ENCODE results near the gene CNGA3. TPM values are rescaled to one million over a fixed set of nuclear protein-coding genes. Genes with fewer than 3 reads are reported as not detected.

Gene CNGA3
- total and polyA plus RNA-seq, 10 of the 15 experiments (the other 5 are each of a cell fraction or from before 2014, with no cell fraction given), result not detected

GRCh38 chr2:98412751-98413458, 66.6 kb downstream of the CNGA3 start (continued):
- no peak for TF ChIP-seq MTA2 (IDR thresholded peaks at IDR 0.05; ENCODE audit: low read depth)
- peak; percentile 59; the same call in 1 of the 2 replicates for TF ChIP-seq ESRRA (IDR thresholded peaks at IDR 0.05; ENCODE audit: low read length)
- TF ChIP-seq FOXM1 (IDR thresholded peaks at IDR 0.05; ENCODE audit: low read depth, low read length), result 0 out of 2 replicates have a peak, but pooled peaks have one; percentile 19
- no peak for TF ChIP-seq POLR2AphosphoS5 (IDR thresholded peaks at IDR 0.05; ENCODE audit: low read length)
- peak; percentile 65 to 81 (median 80) for TF ChIP-seq CTCF (IDR thresholded peaks at IDR 0.05 in 2 of 3, conservative IDR thresholded peaks at IDR 0.05 in 1 of 3; ENCODE audit: control insufficient read depth in 2 of 3, extremely low read depth in 1 of 3, insufficient read depth in 1 of 3, low read depth in 3 of 3, low read length in 3 of 3)
- TF ChIP-seq YY1 (IDR thresholded peaks at IDR 0.05; ENCODE audit: low read depth, low read length), result peak; percentile 90
- peak; percentile 89 for TF ChIP-seq SMARCA5 (IDR thresholded peaks at IDR 0.05)
- TF ChIP-seq GATAD2B (conservative IDR thresholded peaks at IDR 0.05; ENCODE audit: low read depth), result no peak
- TF ChIP-seq MEF2A (IDR thresholded peaks at IDR 0.05; ENCODE audit: insufficient read depth, low read depth, low read length), result peak; percentile 50; the same call in 1 of the 2 replicates
- TF ChIP-seq NR2F1 (conservative IDR thresholded peaks at IDR 0.05), result peak; percentile 99
- peak; percentile 38; the same call in 1 of the 2 replicates for TF ChIP-seq ZNF687 (IDR thresholded peaks at IDR 0.05)
- peak; percentile 94 for TF ChIP-seq RAD21 (IDR thresholded peaks at IDR 0.05; ENCODE audit: insufficient read depth, low read depth, low read length)
- TF ChIP-seq MAX (IDR thresholded peaks at IDR 0.05; ENCODE audit: low read depth, low read length), result no peak
- TF ChIP-seq POU2F2 (IDR thresholded peaks at IDR 0.05; ENCODE audit: borderline replicate concordance, low read depth, low read length), result peak; percentile 94; the same call in 2 of the 3 replicates
